C4-2B (cell line): ENCODE measurements around the gene DYRK1A.

Experiments used
- ZFX ChIP-seq: fragments of 450-650 bp; IDR thresholded peaks from 2 replicates; pipeline ENCODE4 v1.6.1; 2017
- TF ChIP-seq, protein P1 (sequence below): fragments of 450-650 bp; conservative IDR thresholded peaks from 2 replicates; pipeline ENCODE4 v1.5.1; 2017; ENCODE audit warnings: mild to moderate bottlenecking

DNA sequence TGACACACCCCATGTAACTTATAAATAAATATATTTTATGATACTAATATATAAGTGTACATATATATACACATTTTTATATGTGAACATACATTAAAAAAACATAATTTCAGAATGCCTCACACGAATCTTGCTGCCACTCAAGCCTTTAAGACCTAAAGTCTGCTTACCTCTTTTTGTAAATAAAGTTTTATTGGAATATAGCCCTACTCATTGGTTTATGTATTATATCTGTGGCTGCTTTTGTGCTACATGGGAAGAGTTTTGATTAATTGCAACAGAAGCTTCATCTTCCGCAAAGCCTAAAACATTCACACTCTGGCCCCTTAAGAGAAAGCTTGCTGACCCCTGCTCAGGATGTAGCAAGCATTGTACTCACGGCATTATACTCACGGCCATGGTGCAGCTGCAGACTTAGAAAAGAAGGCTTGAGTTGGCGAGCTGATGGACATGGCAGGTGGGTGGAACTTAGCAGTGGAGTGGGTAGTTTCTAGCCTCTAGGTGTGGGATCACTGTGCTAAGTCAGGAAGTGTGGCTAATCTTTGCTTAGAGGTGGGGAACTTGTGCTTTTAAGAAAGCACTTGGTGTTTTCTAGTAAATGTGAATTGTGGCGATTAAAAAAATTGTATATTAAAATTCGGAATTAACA, 80.8 kb downstream of the DYRK1A start:
- TF ChIP-seq, protein P1, sequence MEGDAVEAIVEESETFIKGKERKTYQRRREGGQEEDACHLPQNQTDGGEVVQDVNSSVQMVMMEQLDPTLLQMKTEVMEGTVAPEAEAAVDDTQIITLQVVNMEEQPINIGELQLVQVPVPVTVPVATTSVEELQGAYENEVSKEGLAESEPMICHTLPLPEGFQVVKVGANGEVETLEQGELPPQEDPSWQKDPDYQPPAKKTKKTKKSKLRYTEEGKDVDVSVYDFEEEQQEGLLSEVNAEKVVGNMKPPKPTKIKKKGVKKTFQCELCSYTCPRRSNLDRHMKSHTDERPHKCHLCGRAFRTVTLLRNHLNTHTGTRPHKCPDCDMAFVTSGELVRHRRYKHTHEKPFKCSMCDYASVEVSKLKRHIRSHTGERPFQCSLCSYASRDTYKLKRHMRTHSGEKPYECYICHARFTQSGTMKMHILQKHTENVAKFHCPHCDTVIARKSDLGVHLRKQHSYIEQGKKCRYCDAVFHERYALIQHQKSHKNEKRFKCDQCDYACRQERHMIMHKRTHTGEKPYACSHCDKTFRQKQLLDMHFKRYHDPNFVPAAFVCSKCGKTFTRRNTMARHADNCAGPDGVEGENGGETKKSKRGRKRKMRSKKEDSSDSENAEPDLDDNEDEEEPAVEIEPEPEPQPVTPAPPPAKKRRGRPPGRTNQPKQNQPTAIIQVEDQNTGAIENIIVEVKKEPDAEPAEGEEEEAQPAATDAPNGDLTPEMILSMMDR, result no peak
- no peak for TF ChIP-seq ZFX
